AG09309 (cell line): ENCODE data around the gene FAM181A.

ENCODE experiments used
- DNase-seq: peaks from one replicate; pipeline ENCODE4 v3.0.0-alpha.2; 2010; ENCODE audit warnings: low read depth
- H3K4me3 ChIP-seq: 2 replicates; pipeline ENCODE4 v1.5.1; 2011; ENCODE audit warnings: mild to moderate bottlenecking, low read depth, low read length, moderate library complexity; ENCODE audit not compliant: control insufficient read depth
- CTCF ChIP-seq: IDR thresholded peaks from 2 replicates; pipeline ENCODE4 v1.5.1; 2011; ENCODE audit warnings: mild to moderate bottlenecking, low read depth, low read length, inconsistent platforms; ENCODE audit not compliant: insufficient read depth, control insufficient read depth; ENCODE audit errors: missing control alignments

The FAM181A gene

DNA sequence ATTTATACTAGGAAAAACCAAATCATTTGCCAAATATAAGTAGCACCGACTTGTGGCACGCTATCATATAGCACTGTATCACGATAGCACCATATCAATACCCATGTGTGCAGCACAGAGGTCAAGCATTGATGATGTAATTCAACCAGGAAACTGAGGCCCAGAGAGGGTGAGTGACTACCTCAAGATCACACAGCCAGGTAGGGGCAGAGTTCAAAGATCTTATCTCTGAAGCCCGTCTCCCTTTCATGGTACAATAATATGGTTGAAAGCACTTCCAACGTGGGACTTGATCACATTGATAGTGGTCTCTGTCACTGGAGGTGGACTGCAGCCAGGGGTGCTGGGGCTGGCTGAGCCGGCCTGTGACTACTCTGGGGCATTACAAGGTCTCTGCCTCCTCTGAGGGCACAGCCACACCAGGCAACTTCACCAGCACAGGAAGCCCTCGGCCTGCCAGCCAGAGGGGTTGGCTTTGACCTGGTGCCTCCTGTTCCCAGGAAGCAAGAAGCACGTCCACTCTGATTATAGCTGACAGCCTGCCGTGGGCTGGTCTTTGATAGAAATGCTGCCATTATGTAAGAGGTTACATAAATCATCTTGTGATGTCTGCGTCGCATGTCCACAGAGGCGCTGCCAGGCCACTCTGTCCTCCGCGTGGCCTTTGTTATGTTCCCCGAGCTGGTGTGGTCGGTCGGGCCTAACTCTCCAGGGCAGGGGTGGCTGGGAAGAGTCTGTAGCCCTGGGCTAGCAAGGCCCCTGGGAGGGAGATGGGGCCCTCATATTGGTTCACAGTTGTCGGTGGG is 5.9 kb upstream of the FAM181A start:
- no peak overlapping the region for H3K4me3 ChIP-seq
- no peak for DNase-seq
- TF ChIP-seq CTCF = no peak

DNA sequence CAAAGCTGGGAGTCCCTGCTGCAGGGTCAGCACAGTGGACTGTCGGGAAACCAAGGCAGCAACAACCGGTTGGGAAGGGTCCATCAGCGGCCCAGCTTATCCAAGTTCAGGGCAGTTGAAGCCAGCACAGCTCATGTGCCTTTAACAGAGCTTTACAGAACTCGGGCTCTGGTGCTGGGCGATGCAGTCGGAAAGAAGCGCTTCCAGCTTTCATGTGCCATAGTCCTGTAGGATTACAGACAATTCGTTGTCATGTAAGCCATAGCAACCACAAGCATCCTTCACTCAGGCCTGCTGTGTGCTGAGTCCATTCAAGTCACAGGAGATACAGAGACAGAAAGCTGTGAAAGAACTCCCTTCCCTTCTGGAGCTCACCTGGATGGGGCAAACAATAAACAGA is 3.5 kb upstream of the FAM181A start:
- DNase-seq = no peak
- TF ChIP-seq CTCF = no peak
- no peak overlapping the region for H3K4me3 ChIP-seq

DNA sequence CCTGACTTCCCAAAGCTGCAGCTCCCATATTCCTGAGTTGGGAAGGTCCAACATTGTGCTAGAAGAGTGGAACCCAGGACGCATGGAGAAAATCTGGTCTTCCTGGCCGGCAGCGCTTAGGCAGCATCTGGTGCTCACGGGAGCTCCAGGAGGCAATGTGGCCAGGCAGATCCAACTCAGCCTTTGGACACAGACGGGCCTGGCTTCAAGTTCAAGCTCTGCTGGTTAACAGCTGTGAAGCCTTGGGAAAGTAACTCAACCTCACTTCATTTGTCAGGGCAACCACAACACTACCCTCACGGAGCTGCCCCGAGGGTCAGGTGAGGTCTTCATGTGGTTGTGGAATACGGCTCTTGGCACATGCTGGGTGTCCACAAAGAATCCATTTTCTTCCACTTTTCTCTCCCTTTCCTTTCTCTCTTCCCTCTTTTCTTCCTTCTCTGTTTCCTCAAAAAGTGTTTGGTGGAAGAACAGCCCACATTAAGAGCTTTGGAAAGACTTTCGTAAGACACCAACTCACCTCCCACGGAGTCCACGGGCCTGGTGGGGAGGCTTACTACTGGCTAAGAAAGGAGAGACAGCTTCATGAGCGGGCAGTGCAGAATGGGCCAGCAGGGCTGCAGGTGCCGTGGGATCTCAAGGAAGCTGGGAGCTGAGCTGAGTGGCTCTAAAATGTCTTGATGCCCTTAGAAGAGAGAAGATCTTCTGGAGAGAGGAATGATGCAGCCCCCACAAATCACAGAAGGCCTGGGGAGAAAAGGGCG is 2.4 kb upstream of the FAM181A start:
- no peak for TF ChIP-seq CTCF
- no peak for DNase-seq
- no peak overlapping the region for H3K4me3 ChIP-seq

GRCh38 chr14:93925374-93925895 is 1.7 kb upstream of the FAM181A start:
- no peak overlapping the region for H3K4me3 ChIP-seq
- no peak for DNase-seq
- TF ChIP-seq CTCF = no peak

DNA sequence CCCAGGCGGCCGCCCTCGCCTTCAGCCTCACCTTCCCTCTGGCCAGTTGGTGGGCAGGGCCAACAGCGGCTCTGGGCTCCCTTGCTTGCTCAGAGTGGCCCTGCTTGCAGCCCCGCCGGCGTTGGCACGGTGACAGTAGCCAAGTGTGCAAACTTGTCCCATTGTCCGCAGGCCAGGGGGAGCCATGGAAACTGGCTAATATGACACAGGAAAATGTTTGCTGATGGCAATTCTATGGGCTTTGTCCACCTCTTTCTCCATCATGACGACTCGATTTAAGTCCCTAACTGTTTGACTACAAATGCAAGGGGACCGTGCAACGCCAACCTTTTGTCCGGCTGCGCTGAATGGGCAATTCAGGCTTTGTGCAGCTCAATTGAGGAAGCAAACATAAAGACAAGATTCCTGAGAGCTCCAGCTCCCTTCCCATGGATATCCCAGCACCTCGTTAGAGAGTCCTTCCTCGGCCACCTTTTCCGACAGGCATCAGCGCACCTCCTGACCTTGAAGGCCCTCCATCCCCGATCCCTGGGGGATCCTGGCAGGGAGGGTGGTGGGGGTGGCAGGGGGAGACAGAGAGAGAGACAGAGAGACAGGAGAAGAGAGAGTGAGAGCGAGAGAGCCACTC is 785 bp upstream of the FAM181A start:
- no peak for DNase-seq
- no peak overlapping the region for H3K4me3 ChIP-seq
- no peak for TF ChIP-seq CTCF

- no peak for TF ChIP-seq CTCF
- no peak overlapping the region for H3K4me3 ChIP-seq
- no peak for DNase-seq
Observed at GRCh38 chr14:93927800-93928145, 629 bp downstream of the FAM181A start.
